RPMI8226 (cell line): ENCODE results near the gene DOCK2.
"Not testable (repeated sequence)": the region's sequence is repeated elsewhere in the genome, so short reads cannot be mapped to it uniquely, and the experiment has no call there.

Source experiments
- DNase-seq: peaks from one replicate; pipeline ENCODE4 v3.0.0-alpha.2; 2015

Gene DOCK2

DNA sequence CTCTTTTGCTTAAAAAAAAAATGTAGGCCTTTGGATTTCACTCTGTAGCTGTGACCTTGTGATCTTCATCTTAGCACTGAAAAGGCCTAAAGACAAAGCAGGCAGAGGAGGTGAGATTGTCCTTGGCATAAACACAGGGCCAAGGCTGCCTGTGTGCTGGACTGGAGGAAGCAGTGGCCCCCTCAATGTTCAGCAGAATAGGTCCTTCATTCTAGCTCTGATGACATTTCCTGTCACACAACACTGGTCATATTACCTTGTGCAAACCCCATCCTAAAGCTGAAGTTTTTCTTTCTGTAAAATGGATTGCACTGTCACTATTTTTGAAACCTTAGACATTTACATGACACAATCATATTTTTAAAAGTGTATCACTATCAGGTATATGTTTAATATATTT, 195.8 kb downstream of the DOCK2 start:
- no peak for DNase-seq

GRCh38 chr5:169833681-169834292, 196.7 kb downstream of the DOCK2 start:
- DNase-seq: not testable (repeated sequence)

DNA sequence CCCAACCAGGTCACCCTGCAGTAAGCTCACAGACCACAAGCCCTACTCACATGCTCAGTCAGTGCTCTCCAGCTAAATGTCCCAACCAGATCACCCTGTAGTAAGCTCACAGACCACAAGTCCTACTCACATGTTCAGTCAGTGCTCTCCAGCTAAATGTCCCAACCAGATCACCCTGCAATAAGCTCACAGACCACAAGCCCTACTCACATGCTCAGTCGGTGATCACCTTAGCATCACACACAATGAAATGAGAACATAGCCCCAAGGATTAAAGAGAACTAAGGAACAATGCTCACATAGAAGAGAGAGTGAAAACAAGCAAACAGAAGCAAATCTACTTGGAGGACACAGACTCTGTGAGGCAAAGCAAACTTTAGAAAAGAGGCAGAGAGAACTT, 197.5 kb downstream of the DOCK2 start:
- not testable (repeated sequence) for DNase-seq

GRCh38 chr5:169836835-169837536, 199.9 kb downstream of the DOCK2 start:
- no peak for DNase-seq

GRCh38 chr5:169837686-169838085, 200.6 kb downstream of the DOCK2 start:
- no peak for DNase-seq

DNA sequence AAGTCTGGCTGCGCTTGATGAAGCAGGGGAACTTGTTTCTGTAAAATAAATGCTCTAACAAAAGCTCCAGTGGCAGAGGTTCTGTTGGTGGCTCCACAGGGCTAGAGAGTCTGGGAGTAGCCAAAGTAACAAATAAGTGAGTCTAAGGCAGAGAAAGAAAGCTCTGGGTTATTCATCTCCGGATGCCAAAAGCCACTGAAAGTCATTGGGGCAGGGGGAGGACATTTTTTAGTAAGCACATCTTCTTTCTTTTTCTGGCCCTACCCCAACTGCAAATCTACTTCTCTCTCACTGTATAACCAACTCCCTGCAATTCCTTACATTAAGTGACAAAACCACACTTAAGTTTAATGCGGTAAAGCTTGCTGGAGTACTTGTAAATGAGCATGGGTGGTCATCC, 201.6 kb downstream of the DOCK2 start:
- no peak for DNase-seq

DNA sequence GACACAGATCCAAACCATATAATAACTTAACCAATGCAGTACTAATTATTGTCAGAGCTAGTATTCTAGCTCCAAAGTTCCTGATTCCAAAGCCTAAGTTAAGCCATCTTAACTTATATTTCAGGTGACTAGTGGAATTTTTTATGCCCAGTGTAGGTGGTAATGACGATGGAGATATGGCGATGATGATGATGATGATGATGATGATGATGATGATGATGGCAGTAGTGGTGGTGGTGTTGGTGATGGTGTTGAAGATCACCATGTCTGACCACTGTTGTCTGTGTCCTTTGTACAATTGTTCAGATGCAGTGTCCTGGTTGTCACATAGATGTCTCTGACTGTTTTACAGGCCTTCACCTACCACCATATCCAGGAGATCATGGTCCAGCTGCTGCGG, 203.3 kb downstream of the DOCK2 start:
- DNase-seq: no peak

DNA sequence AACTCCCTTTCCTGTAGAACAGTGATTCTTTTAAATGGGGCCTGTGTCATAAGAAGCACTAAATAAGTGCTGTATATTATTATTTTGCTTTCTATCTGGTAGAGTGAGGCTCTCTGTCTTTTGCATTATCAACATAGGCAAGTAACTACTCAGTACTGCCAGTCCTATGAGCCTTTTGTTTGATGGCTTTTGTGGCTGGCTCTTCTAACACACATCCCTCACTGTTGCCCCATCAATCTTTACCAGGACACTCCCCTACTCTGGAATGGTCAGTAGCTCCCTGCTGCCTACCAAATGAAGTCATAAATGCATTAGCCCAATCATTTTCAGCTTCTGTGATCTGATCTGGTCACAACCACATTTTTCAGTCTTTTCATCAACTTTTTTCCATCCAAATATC, 205.6 kb downstream of the DOCK2 start:
- DNase-seq: no peak

GRCh38 chr5:169847519-169847918, 210.4 kb downstream of the DOCK2 start:
- DNase-seq: no peak

DNA sequence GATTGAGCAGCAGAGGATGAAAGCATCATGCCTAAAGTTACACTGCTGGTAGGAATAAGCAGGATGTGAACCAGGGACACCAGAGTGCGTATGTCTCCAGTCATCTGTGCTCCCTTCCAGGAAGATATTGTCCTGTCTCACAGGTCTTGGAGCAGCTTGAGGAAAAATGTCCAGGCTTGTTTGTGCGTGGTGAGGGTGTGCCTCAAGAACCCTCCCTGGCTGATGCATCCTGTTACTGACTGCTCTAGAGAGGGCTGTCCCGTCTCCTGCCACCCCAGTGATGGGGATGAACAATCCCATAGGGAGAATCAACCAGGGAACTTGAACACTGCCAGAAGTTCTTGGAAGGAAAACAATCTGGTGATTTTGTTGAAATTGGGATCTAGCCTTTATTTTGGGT, 211.2 kb downstream of the DOCK2 start:
- no peak for DNase-seq

DNA sequence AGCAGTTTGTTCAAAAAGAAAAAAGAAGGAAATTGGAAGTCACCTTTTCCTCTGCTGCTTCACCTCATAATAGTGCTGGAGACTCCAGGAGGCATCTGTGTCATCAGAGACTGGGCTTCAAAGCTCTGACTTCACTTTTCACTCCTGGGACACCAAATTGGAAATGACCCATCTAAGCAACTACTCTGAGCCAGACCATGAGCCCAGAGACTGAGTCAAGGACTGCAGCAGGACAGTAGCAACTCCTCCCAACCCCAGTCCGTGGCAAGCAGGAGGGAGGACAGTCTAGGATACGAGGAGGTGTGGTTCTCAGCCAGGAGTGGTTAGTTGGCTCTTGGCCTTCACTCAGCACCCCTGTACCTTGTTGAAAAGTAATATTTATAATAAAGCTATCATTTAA, 211.7 kb downstream of the DOCK2 start:
- DNase-seq: no peak

DNA sequence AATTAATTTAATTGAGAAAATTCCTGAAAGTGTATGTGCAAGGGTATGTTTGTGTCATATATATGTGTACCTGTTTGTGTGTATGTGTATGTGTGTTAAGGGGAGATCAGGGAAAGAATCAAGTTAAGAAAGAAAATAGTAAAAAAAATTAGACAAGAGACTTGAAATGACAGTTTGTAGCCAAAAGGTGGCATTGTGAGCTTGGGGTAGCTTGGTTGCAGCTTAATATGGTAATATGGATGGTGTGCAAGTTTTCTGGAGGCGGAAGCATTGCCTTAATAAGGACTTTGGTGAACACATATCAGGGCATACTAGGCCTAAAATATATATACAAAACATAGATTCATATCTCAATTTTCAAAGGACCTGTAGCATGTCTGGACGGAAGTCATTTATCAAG, 213.3 kb downstream of the DOCK2 start:
- DNase-seq: no peak

DNA sequence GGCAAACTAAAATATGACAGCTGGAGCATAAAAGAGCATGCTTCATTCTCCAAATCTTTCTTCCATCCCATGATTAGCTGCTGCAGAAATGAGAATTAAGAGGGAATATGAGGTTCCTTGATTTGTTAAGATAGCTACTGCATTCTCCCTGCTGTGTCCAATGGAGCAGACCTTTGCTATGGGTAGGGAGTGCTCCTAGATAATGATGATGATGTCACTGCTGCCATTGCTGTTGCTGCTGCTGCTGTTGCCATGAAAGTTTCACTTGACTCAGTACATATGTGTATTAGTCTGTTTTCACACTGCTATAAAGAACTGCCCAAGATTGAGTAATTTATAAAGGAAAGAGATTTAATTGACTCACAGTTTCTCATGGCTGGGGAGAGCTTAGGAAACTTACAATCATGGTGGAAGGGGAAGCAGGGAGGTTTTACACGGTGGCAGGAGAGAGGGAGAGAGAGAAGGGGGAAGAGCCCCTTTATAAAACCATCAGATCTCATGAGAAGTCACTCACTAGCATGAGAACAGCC, 214.3 kb downstream of the DOCK2 start:
- DNase-seq: no peak

GRCh38 chr5:169856571-169856970, 219.5 kb downstream of the DOCK2 start:
- no peak for DNase-seq

- DNase-seq: no peak
Measured at GRCh38 chr5:169860585-169860984, 223.5 kb downstream of the DOCK2 start.

DNA sequence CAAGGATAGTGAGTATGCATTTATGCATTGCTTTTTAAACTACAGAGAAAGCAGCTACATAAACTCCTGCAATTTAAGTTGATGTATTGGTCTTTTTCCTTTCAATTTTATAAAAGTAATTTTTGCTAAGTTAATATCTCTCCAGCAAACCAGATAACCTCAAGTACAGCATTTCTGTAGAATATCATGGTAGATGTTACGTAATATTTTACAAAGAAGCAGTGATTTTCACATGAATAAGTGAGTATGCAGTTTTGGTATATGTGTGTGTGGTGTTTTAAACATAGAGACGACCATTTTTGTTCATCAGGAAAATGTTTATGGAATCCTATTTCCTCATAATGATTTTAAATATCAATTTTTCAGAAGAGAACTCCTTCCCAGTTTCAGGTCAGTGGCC, 224.4 kb downstream of the DOCK2 start:
- DNase-seq: no peak

DNA sequence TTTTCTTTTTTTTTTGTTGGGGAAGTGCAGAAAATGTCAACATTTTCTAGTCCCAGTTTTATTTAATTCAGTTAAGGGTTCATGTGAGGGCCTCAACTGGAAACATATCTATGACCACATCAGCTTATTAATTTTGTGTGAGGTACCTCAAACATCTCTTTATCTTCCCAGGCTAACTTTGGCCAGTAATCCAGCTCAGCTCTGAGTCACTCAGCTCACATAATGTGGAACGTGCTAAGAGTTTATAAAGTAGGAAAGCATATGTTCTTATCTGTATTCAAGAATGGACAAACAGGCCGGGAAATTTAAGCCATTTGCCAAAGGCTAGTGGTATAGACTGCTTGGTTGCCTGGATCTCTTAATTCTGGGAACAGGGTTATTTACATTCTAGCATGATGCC, 224.9 kb downstream of the DOCK2 start:
- no peak for DNase-seq

DNA sequence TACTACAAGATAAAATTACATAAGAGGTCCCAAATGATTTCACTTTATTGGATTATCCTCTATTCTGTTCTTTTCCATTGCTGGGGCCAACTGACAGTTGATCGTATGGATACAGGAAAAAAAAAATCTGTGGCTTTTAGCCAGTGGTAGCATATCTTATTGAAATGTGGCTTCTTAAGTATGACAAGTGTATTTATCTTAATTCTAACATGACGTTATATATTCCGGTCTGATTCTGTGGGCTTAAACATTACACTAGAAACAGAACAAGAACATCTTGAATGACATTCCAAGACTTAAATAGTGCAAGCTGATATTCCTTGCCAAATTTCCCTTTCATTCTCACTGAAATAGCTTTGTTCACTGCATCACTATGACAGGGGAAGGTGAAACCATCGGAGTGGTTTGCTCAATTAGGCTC, 225.3 kb downstream of the DOCK2 start:
- no peak for DNase-seq

- DNase-seq: no peak
Measured at GRCh38 chr5:169864483-169864882, 227.4 kb downstream of the DOCK2 start.

DNA sequence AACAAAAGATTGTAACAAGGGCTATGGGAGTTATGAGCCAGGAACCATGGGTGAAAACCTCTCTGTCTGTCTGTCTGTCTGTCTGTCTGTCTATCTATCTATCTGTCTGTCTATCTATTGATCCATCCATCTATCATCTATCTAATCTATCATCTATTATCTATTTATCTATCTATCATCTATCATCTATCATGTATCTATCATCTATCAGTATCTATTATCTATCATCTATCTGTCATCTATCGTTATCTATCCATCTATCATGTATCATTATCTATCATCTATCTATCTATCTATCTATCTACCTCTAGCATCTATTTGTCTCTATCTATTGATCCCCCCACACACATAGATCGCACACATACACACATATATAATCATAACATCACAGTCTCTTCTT, 230.3 kb downstream of the DOCK2 start:
- DNase-seq: no peak

- DNase-seq: no peak
Measured at GRCh38 chr5:169869066-169869465, 232.0 kb downstream of the DOCK2 start.

DNA sequence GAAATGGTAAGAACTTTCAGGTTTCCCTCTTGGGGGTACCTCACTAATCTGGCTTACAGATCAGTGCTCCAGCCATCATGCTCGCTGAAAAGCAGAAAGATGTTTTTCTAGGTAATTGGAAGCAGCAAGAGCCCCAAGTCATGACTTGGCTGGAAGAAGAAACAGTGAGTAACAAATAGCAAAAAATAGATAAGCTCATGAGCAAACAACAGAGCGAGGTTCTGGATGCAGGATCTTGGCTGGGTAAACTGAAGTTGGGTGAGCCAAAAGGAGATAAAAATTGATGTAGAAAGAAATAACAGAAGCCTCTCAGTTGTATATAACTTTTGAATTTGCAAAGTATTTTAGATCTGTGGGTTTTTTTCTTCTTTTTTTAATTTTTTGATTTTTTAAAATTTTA, 233.1 kb downstream of the DOCK2 start:
- no peak for DNase-seq

DNA sequence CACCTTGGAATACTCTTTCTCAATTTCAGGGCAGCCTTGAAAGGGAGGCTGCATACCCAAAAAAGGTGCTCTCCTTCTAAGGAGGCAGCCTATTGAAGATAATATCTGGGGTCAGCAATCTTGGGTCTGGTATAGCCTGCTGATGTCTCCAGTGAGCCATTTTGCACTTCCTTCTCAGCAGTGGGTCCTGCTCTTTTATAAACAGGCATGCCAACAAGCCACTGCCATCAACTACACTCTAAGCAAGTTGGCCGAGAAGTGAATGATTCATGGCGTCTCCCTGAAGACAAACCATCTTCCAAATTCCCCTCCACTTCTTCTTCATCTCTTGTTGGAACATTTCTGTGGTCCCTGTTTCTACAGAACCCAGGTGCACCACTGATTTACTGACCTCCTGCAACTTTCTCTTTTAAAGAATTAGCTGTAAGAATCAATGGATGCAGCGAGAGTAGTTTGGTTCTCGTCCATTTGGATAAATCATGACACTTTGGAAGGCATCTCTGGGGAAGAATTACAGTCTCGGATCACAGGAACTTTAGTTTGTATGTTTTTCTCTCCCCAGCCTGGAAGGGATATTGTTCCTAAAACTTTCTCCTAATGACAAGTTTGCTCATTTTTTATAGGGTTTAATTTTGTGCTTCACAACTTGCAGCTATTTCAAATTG, 234.9 kb downstream of the DOCK2 start:
- no peak for DNase-seq

GRCh38 chr5:169873642-169874041, 236.6 kb downstream of the DOCK2 start:
- no peak for DNase-seq
